HG02870 (cell line): ENCODE results near the gene SERPINH1.

Source experiments
- ATAC-seq: cut with Tn5 transposase; IDR thresholded peaks from one replicate; pipeline ENCODE4 v1.9.1; 2021; ENCODE audit warnings: mild to moderate bottlenecking, moderate library complexity; ENCODE audit not compliant: unreplicated experiment

SERPINH1 gene

DNA sequence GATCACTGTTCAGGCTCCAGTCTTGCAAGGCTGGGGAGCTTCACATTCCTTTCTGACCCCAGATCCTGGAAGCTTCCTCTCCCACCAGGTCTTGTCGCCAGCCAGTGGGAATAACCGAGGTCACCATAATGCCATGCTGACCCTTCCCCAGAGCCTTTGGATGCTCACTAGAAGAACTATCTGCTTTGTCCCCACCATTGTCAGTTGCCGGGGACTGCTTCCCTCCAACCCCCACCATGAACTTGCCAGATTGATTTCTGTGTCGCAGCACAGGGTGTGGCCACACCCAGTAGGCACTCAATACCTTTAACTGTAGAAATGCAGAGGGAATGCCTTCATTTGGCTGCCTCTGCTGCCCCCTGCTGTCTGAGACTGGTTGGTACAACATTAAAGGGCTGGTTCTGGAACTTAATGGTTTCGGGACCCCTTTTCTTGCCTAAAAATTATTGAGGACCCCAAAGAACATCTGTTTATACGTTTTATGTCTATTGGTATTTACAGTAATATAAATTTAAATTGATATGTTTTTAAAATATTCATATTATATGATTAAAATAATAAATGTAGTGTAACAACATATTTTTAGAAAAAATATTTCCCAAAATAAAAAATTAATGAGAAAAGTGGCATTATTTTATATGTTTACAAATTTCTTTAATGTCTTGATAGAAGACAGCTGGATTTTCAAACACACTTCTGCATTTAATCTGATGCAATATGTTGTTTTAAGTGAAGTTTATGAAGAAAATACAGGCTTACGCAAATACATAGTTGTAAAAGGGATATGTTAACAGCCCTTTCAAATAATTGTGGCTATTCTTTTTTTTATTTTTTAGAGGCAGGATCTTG, 29.6 kb upstream of the SERPINH1 start:
- no peak for ATAC-seq

GRCh38 chr11:75533896-75534258, 28.2 kb upstream of the SERPINH1 start:
- no peak for ATAC-seq

- ATAC-seq, result no peak
These were observed 27.6 kb upstream of the SERPINH1 start for GRCh38 chr11:75534259-75535069.

GRCh38 chr11:75535071-75535470, 27.0 kb upstream of the SERPINH1 start:
- ATAC-seq, result no peak

- ATAC-seq, result peak; percentile 85
These were observed 25.0 kb upstream of the SERPINH1 start for GRCh38 chr11:75536786-75537641.

GRCh38 chr11:75537740-75538139, 24.3 kb upstream of the SERPINH1 start:
- peak; percentile 4 for ATAC-seq

DNA sequence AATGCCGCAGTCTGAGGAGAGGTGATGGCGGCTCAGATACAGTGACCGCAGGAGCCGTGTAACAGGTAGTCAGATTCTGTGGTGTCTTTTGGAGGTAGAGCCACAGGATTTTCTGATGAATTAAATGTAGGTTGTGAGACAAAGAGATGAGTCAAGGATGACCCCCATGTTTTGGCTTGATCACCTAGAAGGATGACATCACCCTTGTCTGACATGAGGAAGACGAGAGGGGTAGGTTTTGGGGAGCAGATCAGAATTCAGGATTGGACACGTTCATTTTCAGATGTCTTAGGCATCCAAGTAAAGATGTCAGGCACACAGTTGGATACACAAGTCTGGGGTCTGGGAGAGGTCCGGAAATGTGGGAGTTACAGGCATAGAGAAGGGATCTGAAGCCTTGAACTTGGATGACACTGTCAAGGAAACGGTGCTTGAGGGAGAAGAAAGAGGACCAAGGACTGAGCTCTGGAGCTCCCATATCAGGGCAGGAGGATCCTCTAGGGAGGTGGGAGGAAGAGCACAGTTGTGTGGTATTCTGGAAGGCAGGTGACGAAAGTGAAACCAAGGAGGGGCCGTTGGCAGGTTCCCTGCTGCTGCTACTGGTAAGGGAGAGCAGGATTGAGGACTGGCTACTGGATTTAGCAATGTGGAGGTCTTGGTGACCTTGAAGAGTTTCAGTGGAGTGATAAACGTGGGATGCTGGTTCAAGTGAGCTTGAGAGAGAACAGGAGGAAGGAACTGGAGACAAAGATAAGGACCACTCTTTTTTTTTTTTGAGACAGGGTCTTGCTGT, 23.7 kb upstream of the SERPINH1 start:
- no peak for ATAC-seq

GRCh38 chr11:75539459-75540334, 22.4 kb upstream of the SERPINH1 start:
- no peak for ATAC-seq

- ATAC-seq, result no peak
These were observed 20.6 kb upstream of the SERPINH1 start for GRCh38 chr11:75541193-75542087.

DNA sequence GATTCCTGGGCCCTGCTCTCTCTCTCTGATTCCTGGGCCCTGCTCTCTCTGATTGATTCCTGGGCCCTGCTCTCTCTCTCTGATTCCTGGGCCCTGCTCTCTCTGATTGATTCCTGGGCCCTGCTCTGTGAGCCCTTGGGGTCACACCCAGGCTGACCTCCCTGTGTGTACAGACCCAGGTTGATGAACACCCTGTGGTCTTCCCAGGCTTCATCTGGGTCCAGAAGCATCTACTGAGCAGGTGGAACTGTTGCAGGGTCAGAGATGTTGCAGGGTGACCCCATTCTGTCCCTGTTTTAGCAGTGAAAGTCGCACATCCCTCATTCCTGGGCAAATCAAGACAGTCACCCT, 20.0 kb upstream of the SERPINH1 start:
- no peak for ATAC-seq

- ATAC-seq, result no peak
These were observed 18.2 kb upstream of the SERPINH1 start for GRCh38 chr11:75543806-75544205.

GRCh38 chr11:75547177-75547576, 14.9 kb upstream of the SERPINH1 start:
- ATAC-seq, result no peak

DNA sequence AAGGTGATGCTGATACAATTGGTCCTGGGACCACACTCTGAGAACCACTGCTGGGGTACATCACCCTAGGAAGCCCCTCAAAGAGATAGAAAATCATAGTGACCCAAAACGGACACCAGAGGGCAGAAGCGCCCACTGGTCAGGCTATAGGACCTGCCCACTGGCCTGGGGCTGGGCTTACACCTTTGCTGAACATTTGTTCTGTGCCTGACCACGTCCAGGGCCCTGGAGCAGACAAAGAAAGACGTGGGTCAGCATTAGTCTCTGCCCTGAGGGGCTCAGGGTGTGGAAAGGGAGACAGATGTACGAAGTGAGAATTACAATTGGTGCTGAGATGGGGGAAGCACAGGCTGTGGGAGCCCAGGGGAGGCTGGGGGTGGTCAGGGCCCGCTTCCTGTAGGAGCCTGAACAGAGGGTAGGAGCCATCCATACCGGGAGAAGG, 14.4 kb upstream of the SERPINH1 start:
- no peak for ATAC-seq

DNA sequence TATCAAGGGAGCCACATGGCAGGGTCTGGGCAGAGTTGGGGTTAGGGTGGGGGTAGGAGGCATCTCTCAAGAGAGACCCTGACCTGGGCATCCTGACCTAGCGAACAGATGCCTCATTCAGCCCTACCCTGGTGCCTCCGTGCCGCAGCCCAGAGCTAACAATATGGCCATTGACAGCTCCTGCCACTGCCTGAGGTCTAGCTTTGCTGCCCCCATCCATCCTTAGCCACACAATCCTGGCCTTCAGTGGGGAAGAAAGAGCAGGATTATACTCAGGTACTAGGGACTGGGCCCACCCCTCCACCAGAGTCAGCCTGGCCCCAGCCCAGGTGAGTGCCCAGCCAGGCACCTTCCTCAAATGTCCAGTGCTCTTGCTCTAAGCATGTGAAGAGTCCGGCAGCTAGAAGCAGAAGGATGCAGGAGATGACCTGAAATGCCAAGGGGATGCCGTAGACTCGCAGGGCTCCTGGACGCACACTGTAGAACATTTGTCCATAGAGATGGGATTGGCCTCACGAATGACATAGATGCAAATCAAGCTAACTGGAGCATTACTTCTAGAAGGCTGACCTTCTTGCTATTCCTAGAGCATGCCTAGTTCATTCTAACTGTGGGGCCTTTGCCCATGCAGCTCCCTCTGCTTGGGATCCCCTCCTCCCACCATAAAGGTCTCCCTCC, 13.3 kb upstream of the SERPINH1 start:
- no peak for ATAC-seq

GRCh38 chr11:75549370-75549958, 12.6 kb upstream of the SERPINH1 start:
- ATAC-seq, result no peak

DNA sequence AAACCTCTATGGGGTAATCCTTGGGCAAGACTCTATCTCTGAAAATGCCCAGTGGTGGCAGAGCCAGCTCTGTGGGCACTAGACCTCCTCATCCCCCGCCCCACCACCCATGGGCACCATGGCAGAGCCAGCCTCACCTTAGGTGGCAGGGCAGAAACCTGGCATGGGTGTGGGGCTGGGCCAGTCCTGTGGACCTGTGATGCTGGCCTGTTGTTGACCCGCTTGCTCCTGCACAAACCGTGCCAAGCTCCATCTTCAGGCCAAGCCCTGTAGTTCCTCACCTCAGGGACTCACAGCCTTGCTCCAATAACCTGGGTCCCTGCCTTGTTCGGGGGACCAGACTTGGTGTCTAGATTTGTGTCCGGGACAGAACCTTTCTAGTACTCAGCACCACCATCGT, 8.9 kb upstream of the SERPINH1 start:
- no peak for ATAC-seq

DNA sequence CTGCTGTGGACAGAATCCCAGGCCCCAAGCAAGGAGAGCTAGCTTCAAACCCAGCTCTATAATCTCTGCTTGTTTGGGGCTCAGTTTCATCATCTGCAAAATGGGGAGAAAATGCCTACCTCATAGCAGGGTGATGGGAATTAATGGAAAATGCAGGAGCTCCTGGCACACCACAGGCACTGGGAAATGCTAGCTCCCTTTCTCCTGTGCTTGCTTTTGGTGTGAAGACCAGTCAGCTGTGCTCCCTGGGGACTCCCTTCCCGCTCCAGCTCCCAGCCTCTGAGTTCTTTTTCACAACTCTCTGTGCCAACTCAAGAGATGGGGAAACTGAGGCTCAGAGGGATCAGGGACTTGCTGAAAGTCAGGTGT, 8.2 kb upstream of the SERPINH1 start:
- no peak for ATAC-seq
